Measurements from ENCODE around the gene GRIA3.
"Not testable (repeated sequence)": the region's sequence is repeated elsewhere in the genome, so short reads cannot be mapped to it uniquely, and the experiment has no call there.

Gene GRIA3

GRCh38 chrX:123339221-123339905 lies 155.3 kb downstream of the GRIA3 start:
- Histone ChIP-seq H3K9ac (ENCODE audit: insufficient read length, low read depth) (no peak overlapping the region), H3K27me3 (ENCODE audit: insufficient read depth, insufficient read length) (no peaks in the 10 kb centered on the region), H3K4me3 (ENCODE audit: insufficient read length, low read depth) (no peak overlapping the region), H3K4me1 (ENCODE audit: insufficient read depth, insufficient read length) (no peaks in the 10 kb centered on the region), H3K36me3 (ENCODE audit: insufficient read depth, insufficient read length, low read length) (no peaks in the 10 kb centered on the region), H3K9me3 (ENCODE audit: insufficient read depth, low read length) (no peaks in the 10 kb centered on the region)
- no peak for TF ChIP-seq ZNF274 (IDR thresholded peaks at IDR 0.05; ENCODE audit: low read depth, low read length)
- TF ChIP-seq YY1 (IDR thresholded peaks at IDR 0.05; ENCODE audit: insufficient read depth, insufficient read length) = no peak
- TF ChIP-seq SUZ12 (IDR thresholded peaks at IDR 0.05; ENCODE audit: extremely low read depth, insufficient read depth, insufficient read length) = no peak
- no peak for DNase-seq (ENCODE audit: low read depth, low spot score)

- no peak for TF ChIP-seq ZNF274 (IDR thresholded peaks at IDR 0.05; ENCODE audit: low read depth, low read length)
- no peak for TF ChIP-seq SUZ12 (IDR thresholded peaks at IDR 0.05; ENCODE audit: extremely low read depth, insufficient read depth, insufficient read length)
- no peaks in the 10 kb centered on the region for H3K4me1 ChIP-seq (ENCODE audit: insufficient read depth, insufficient read length)
- no peak for DNase-seq (ENCODE audit: low read depth, low spot score)
- no peaks in the 10 kb centered on the region for H3K9me3 ChIP-seq (ENCODE audit: insufficient read depth, low read length)
- no peak overlapping the region for H3K4me3 ChIP-seq (ENCODE audit: insufficient read length, low read depth)
- no peaks in the 10 kb centered on the region for H3K36me3 ChIP-seq (ENCODE audit: insufficient read depth, insufficient read length, low read length)
- no peak overlapping the region for H3K9ac ChIP-seq (ENCODE audit: insufficient read length, low read depth)
- no peaks in the 10 kb centered on the region for H3K27me3 ChIP-seq (ENCODE audit: insufficient read depth, insufficient read length)
Measured at GRCh38 chrX:123340696-123341095, 156.6 kb downstream of the GRIA3 start.

- H3K9ac ChIP-seq (ENCODE audit: insufficient read length, low read depth) = no peak overlapping the region
- H3K4me1 ChIP-seq (ENCODE audit: insufficient read depth, insufficient read length) = no peaks in the 10 kb centered on the region
- H3K27me3 ChIP-seq (ENCODE audit: insufficient read depth, insufficient read length) = no peaks in the 10 kb centered on the region
- no peak overlapping the region for H3K4me3 ChIP-seq (ENCODE audit: insufficient read length, low read depth)
- no peaks in the 10 kb centered on the region for H3K36me3 ChIP-seq (ENCODE audit: insufficient read depth, insufficient read length, low read length)
- no peaks in the 10 kb centered on the region for H3K9me3 ChIP-seq (ENCODE audit: insufficient read depth, low read length)
- DNase-seq (ENCODE audit: low read depth, low spot score) = no peak
- TF ChIP-seq YY1 (IDR thresholded peaks at IDR 0.05; ENCODE audit: insufficient read depth, insufficient read length) (no peak), SUZ12 (IDR thresholded peaks at IDR 0.05; ENCODE audit: extremely low read depth, insufficient read depth, insufficient read length) (no peak), ZNF274 (IDR thresholded peaks at IDR 0.05; ENCODE audit: low read depth, low read length) (no peak)
Measured at GRCh38 chrX:123348468-123348867, 164.4 kb downstream of the GRIA3 start.

- TF ChIP-seq ZNF274 (IDR thresholded peaks at IDR 0.05; ENCODE audit: low read depth, low read length) (no peak), YY1 (IDR thresholded peaks at IDR 0.05; ENCODE audit: insufficient read depth, insufficient read length) (no peak), SUZ12 (IDR thresholded peaks at IDR 0.05; ENCODE audit: extremely low read depth, insufficient read depth, insufficient read length) (no peak)
- H3K4me3 ChIP-seq (ENCODE audit: insufficient read length, low read depth) = no peak overlapping the region
- DNase-seq (ENCODE audit: low read depth, low spot score) = no peak
- no peaks in the 10 kb centered on the region for H3K9me3 ChIP-seq (ENCODE audit: insufficient read depth, low read length)
- H3K9ac ChIP-seq (ENCODE audit: insufficient read length, low read depth) = no peak overlapping the region
- no peaks in the 10 kb centered on the region for H3K4me1 ChIP-seq (ENCODE audit: insufficient read depth, insufficient read length)
- H3K27me3 ChIP-seq (ENCODE audit: insufficient read depth, insufficient read length) = no peaks in the 10 kb centered on the region
- no peaks in the 10 kb centered on the region for H3K36me3 ChIP-seq (ENCODE audit: insufficient read depth, insufficient read length, low read length)
Measured at GRCh38 chrX:123350226-123350625, 166.1 kb downstream of the GRIA3 start.

GRCh38 chrX:123357941-123358340 lies 173.9 kb downstream of the GRIA3 start:
- DNase-seq (ENCODE audit: low read depth, low spot score) = no peak
- TF ChIP-seq ZNF274 (IDR thresholded peaks at IDR 0.05; ENCODE audit: low read depth, low read length) = no peak
- no peak for TF ChIP-seq YY1 (IDR thresholded peaks at IDR 0.05; ENCODE audit: insufficient read depth, insufficient read length)
- no peak for TF ChIP-seq SUZ12 (IDR thresholded peaks at IDR 0.05; ENCODE audit: extremely low read depth, insufficient read depth, insufficient read length)
- H3K4me1 ChIP-seq (ENCODE audit: insufficient read depth, insufficient read length) = no peaks in the 10 kb centered on the region
- H3K36me3 ChIP-seq (ENCODE audit: insufficient read depth, insufficient read length, low read length) = no peaks in the 10 kb centered on the region
- no peak overlapping the region for H3K4me3 ChIP-seq (ENCODE audit: insufficient read length, low read depth)
- H3K27me3 ChIP-seq (ENCODE audit: insufficient read depth, insufficient read length) = no peaks in the 10 kb centered on the region
- H3K9me3 ChIP-seq (ENCODE audit: insufficient read depth, low read length) = no peaks in the 10 kb centered on the region
- H3K9ac ChIP-seq (ENCODE audit: insufficient read length, low read depth) = no peak overlapping the region

- DNase-seq (ENCODE audit: low read depth, low spot score) = no peak
- no peak overlapping the region for H3K4me3 ChIP-seq (ENCODE audit: insufficient read length, low read depth)
- no peak overlapping the region for H3K9ac ChIP-seq (ENCODE audit: insufficient read length, low read depth)
- TF ChIP-seq ZNF274 (IDR thresholded peaks at IDR 0.05; ENCODE audit: low read depth, low read length) (no peak), YY1 (IDR thresholded peaks at IDR 0.05; ENCODE audit: insufficient read depth, insufficient read length) (no peak), SUZ12 (IDR thresholded peaks at IDR 0.05; ENCODE audit: extremely low read depth, insufficient read depth, insufficient read length) (no peak)
- H3K27me3 ChIP-seq (ENCODE audit: insufficient read depth, insufficient read length) = no peaks in the 10 kb centered on the region
- H3K36me3 ChIP-seq (ENCODE audit: insufficient read depth, insufficient read length, low read length) = no peaks in the 10 kb centered on the region
- H3K9me3 ChIP-seq (ENCODE audit: insufficient read depth, low read length) = no peaks in the 10 kb centered on the region
- no peaks in the 10 kb centered on the region for H3K4me1 ChIP-seq (ENCODE audit: insufficient read depth, insufficient read length)
Measured at GRCh38 chrX:123358457-123358856, 174.4 kb downstream of the GRIA3 start.

- Histone ChIP-seq H3K27me3 (ENCODE audit: insufficient read depth, insufficient read length) (no peaks in the 10 kb centered on the region), H3K9ac (ENCODE audit: insufficient read length, low read depth) (no peak overlapping the region), H3K36me3 (ENCODE audit: insufficient read depth, insufficient read length, low read length) (no peaks in the 10 kb centered on the region), H3K4me1 (ENCODE audit: insufficient read depth, insufficient read length) (no peaks in the 10 kb centered on the region), H3K4me3 (ENCODE audit: insufficient read length, low read depth) (no peak overlapping the region), H3K9me3 (ENCODE audit: insufficient read depth, low read length) (no peaks in the 10 kb centered on the region)
- TF ChIP-seq YY1 (IDR thresholded peaks at IDR 0.05; ENCODE audit: insufficient read depth, insufficient read length) (no peak), ZNF274 (IDR thresholded peaks at IDR 0.05; ENCODE audit: low read depth, low read length) (no peak), SUZ12 (IDR thresholded peaks at IDR 0.05; ENCODE audit: extremely low read depth, insufficient read depth, insufficient read length) (no peak)
- no peak for DNase-seq (ENCODE audit: low read depth, low spot score)
Measured at GRCh38 chrX:123361371-123361770, 177.3 kb downstream of the GRIA3 start.

- H3K36me3 ChIP-seq (ENCODE audit: insufficient read depth, insufficient read length, low read length); H3K4me1 ChIP-seq (ENCODE audit: insufficient read depth, insufficient read length); H3K9ac ChIP-seq (ENCODE audit: insufficient read length, low read depth); DNase-seq (ENCODE audit: low read depth, low spot score); H3K9me3 ChIP-seq (ENCODE audit: insufficient read depth, low read length); H3K4me3 ChIP-seq (ENCODE audit: insufficient read length, low read depth); H3K27me3 ChIP-seq (ENCODE audit: insufficient read depth, insufficient read length): not testable (repeated sequence)
Measured at GRCh38 chrX:123386196-123386595, 202.1 kb downstream of the GRIA3 start.

Measured in NT2/D1 (cell line).